Keratinocyte (primary cell): ENCODE data around the gene POU6F2.

Source experiments
- EZH2 ChIP-seq: IDR thresholded peaks from one replicate; pipeline ENCODE4 v1.6.1; 2012; ENCODE audit warnings: inconsistent platforms, mild to moderate bottlenecking, low read length, moderate library complexity
- TF ChIP-seq, protein P1 (sequence below), 3 experiments: IDR thresholded peaks in 1 of 3; conservative IDR thresholded peaks in 1 of 3; optimal IDR thresholded peaks in 1 of 3; 2 replicates in 2 of 3; 3 replicates in 1 of 3; pipeline versions ENCODE3 to v1.5.1; 2011; ENCODE audit warnings: low read length in 3 of 3, mild to moderate bottlenecking in 3 of 3, moderate library complexity in 2 of 3, control low read depth in 1 of 3, inconsistent platforms in 1 of 3; ENCODE audit not compliant: insufficient read depth in 2 of 3; ENCODE audit errors: extremely low read depth in 1 of 3

DNA sequence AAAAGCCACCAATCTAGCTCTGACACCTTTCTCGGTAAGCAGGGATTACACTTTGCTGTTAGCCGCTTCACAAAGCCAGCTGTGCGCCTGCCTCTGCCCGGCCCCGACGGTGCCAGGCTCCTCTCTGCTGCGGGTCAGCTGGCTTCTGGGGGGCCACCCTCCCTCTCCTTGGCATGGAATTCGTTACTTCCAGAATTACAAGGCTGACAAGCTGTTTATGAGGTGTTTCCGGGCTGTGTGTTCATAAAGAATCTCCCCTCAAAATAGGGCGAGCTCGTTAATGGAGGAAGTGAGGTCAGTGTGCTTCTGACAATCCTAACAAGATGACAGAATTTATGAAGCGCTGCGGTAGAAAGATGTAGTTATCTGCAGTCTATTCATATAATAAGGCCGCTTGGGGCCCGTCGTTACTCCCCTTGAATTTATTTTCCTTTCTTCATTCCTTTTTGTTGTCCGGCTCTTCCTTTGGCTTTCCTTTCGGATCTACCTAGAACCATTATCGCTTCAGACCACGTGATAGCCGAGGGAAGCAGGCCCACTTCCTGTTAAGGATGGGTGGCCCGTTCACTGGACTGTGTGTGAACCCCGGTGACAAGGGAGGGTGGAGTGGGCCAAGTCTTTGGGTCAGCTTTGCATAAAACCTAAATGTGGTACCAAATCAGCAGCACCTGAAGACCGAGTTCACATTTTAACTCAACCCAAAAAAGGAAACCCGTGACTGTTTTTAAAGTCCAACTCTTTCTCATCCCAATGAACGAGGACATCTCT is 315.5 kb downstream of the POU6F2 start:
- TF ChIP-seq EZH2 = no peak
- TF ChIP-seq, protein P1, sequence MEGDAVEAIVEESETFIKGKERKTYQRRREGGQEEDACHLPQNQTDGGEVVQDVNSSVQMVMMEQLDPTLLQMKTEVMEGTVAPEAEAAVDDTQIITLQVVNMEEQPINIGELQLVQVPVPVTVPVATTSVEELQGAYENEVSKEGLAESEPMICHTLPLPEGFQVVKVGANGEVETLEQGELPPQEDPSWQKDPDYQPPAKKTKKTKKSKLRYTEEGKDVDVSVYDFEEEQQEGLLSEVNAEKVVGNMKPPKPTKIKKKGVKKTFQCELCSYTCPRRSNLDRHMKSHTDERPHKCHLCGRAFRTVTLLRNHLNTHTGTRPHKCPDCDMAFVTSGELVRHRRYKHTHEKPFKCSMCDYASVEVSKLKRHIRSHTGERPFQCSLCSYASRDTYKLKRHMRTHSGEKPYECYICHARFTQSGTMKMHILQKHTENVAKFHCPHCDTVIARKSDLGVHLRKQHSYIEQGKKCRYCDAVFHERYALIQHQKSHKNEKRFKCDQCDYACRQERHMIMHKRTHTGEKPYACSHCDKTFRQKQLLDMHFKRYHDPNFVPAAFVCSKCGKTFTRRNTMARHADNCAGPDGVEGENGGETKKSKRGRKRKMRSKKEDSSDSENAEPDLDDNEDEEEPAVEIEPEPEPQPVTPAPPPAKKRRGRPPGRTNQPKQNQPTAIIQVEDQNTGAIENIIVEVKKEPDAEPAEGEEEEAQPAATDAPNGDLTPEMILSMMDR (optimal IDR thresholded peaks at IDR 0.05 in 1 of 3, IDR thresholded peaks at IDR 0.05 in 1 of 3, conservative IDR thresholded peaks at IDR 0.05 in 1 of 3; ENCODE audit: extremely low read depth in 1 of 3, insufficient read depth in 2 of 3, low read length in 3 of 3) = no peak
